Measurements from ENCODE around the gene POU2F1. TPM values are rescaled to one million over a fixed set of nuclear protein-coding genes. Genes with fewer than 3 reads are reported as not detected.

The POU2F1 gene
- polyA plus RNA-seq, 2 of the 4 experiments (the other 2 are of a cell fraction), result 2.9 to 9.4 TPM

DNA sequence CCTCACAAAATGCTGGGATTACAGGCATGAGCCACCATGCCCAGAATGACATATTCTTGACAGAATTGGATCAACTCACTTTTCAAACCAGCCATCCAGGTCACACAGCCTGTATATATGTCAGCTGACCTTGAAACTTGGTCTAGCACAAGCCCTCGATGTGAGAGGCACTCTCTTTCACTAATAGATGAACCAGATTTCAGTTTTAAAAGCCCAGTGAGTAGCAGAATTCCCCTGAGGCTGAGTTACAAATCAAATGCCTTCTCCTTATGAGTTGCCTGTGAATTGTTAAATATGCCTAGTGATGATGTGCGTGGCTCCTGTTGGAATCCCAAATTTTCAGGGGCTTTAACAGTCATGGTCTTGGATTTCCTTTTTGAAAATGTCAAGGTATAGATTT, 208.9 kb downstream of the POU2F1 start:
- ATAC-seq (no peak), DNase-seq (ENCODE audit: low read depth in 1 of 2, low spot score in 1 of 2) (no peak), FAIRE-seq (no peak)
- Histone ChIP-seq H3K9me3 (no peaks in the 10 kb centered on the region), H3K27ac (no peak overlapping the region), H3K4me2 (no peak overlapping the region), H3K4me3 (no peak overlapping the region), H3K4me1 (no peaks in the 10 kb centered on the region)
- TF ChIP-seq TP53 (CRISPR knock-in tag; IDR thresholded peaks at IDR 0.05) (no peak), MYC (IDR thresholded peaks at IDR 0.05; ENCODE audit: borderline replicate concordance, low read length) (no peak), HDAC2 (IDR thresholded peaks at IDR 0.05) (no peak), SREBF2 (IDR thresholded peaks at IDR 0.05) (no peak), ZFP36 (IDR thresholded peaks at IDR 0.05; ENCODE audit: borderline replicate concordance, partially characterized antibody) (no peak), RARB (CRISPR knock-in tag; IDR thresholded peaks at IDR 0.05) (no peak), HOXA7 (CRISPR knock-in tag; IDR thresholded peaks at IDR 0.05) (no peak), HEYL (CRISPR knock-in tag; IDR thresholded peaks at IDR 0.05) (no peak)
- TF ChIP-seq, protein P1, sequence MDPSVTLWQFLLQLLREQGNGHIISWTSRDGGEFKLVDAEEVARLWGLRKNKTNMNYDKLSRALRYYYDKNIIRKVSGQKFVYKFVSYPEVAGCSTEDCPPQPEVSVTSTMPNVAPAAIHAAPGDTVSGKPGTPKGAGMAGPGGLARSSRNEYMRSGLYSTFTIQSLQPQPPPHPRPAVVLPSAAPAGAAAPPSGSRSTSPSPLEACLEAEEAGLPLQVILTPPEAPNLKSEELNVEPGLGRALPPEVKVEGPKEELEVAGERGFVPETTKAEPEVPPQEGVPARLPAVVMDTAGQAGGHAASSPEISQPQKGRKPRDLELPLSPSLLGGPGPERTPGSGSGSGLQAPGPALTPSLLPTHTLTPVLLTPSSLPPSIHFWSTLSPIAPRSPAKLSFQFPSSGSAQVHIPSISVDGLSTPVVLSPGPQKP (IDR thresholded peaks at IDR 0.05; ENCODE audit: low read depth, low read length), result no peak
- TF ChIP-seq, protein P2, sequence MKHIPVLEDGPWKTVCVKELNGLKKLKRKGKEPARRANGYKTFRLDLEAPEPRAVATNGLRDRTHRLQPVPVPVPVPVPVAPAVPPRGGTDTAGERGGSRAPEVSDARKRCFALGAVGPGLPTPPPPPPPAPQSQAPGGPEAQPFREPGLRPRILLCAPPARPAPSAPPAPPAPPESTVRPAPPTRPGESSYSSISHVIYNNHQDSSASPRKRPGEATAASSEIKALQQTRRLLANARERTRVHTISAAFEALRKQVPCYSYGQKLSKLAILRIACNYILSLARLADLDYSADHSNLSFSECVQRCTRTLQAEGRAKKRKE (CRISPR knock-in tag; IDR thresholded peaks at IDR 0.05; ENCODE audit: low read depth), result no peak
- TF ChIP-seq, protein P3, sequence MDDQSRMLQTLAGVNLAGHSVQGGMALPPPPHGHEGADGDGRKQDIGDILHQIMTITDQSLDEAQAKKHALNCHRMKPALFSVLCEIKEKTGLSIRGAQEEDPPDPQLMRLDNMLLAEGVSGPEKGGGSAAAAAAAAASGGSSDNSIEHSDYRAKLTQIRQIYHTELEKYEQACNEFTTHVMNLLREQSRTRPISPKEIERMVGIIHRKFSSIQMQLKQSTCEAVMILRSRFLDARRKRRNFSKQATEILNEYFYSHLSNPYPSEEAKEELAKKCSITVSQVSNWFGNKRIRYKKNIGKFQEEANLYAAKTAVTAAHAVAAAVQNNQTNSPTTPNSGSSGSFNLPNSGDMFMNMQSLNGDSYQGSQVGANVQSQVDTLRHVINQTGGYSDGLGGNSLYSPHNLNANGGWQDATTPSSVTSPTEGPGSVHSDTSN (IDR thresholded peaks at IDR 0.05), result no peak
- CTCF ChIA-PET, result interaction anchor here (0.8 to 5.9 kb wide), 3 partner anchors 13 to 161 kb away, joined by 3 to 46 read pairs (median 4); no protein-coding TSS in a partner anchor
- WGBS (ENCODE audit: missing lambda C conversion rate), result 59% methylated on average over 2 of the region's 2 CpGs
- POLR2A ChIA-PET, result no interaction called here

DNA sequence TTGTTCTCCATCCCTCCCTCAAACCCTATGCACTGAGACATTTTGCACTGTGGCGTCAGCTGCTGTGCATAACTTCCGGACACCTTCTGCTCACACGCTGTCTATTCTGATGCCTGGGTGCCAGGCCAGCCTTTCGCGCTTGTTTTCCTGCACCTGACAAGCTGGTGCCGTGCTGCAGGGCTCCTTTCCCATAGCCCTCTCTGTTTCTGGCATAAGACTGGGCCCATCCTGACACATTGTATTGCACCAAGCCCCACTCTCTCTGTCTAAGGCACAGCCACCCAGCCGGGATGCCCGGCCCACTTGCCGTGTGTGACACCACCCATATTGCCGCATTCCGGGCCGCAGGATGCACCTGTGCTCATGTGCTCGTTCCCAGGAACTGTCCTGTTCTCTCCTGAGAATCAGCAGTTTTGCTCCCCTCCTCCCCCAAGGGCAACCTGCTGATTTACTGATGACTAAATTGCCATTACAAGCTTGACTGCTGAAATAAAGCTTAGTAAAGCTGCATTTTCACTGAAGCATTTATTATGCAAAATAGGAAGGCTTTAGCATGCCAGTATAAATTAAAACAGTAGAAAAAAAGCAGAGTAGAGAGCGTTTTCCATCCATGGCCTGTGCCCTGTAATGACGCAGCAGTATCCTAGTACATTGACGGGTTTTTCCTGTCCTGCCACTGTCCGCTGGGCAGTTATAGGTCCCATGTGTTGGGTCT, 209.6 kb downstream of the POU2F1 start:
- DNase-seq (ENCODE audit: low read depth in 1 of 2, low spot score in 1 of 2), result no peak
- no peaks in the 10 kb centered on the region for H3K4me1 ChIP-seq
- no peak overlapping the region for H3K4me3 ChIP-seq
- CTCF ChIA-PET, result interaction anchor here (0.6 to 5.9 kb wide), 4 partner anchors 12 to 162 kb away, joined by 3 to 46 read pairs (median 4); no protein-coding TSS in a partner anchor
- no peaks in the 10 kb centered on the region for H3K9me3 ChIP-seq
- WGBS (ENCODE audit: missing lambda C conversion rate), result 92% methylated on average over 15 of the region's 17 CpGs
- no peak for FAIRE-seq
- TF ChIP-seq CHD2 (IDR thresholded peaks at IDR 0.05; ENCODE audit: low read length, partially characterized antibody) (no peak), SREBF2 (IDR thresholded peaks at IDR 0.05) (no peak), CEBPB (IDR thresholded peaks at IDR 0.05) (no peak), FOSB (CRISPR knock-in tag; IDR thresholded peaks at IDR 0.05) (no peak), CHD4 (IDR thresholded peaks at IDR 0.05; ENCODE audit: borderline replicate concordance) (no peak), ESRRA (IDR thresholded peaks at IDR 0.05; ENCODE audit: borderline replicate concordance, low read length) (no peak), PHF8 (IDR thresholded peaks at IDR 0.05; ENCODE audit: borderline replicate concordance, low read depth) (no peak), KDM1A (IDR thresholded peaks at IDR 0.05; ENCODE audit: low read depth) (no peak), RARB (CRISPR knock-in tag; IDR thresholded peaks at IDR 0.05) (no peak), TP53 (CRISPR knock-in tag; IDR thresholded peaks at IDR 0.05) (no peak)
- TF ChIP-seq, protein P4, sequence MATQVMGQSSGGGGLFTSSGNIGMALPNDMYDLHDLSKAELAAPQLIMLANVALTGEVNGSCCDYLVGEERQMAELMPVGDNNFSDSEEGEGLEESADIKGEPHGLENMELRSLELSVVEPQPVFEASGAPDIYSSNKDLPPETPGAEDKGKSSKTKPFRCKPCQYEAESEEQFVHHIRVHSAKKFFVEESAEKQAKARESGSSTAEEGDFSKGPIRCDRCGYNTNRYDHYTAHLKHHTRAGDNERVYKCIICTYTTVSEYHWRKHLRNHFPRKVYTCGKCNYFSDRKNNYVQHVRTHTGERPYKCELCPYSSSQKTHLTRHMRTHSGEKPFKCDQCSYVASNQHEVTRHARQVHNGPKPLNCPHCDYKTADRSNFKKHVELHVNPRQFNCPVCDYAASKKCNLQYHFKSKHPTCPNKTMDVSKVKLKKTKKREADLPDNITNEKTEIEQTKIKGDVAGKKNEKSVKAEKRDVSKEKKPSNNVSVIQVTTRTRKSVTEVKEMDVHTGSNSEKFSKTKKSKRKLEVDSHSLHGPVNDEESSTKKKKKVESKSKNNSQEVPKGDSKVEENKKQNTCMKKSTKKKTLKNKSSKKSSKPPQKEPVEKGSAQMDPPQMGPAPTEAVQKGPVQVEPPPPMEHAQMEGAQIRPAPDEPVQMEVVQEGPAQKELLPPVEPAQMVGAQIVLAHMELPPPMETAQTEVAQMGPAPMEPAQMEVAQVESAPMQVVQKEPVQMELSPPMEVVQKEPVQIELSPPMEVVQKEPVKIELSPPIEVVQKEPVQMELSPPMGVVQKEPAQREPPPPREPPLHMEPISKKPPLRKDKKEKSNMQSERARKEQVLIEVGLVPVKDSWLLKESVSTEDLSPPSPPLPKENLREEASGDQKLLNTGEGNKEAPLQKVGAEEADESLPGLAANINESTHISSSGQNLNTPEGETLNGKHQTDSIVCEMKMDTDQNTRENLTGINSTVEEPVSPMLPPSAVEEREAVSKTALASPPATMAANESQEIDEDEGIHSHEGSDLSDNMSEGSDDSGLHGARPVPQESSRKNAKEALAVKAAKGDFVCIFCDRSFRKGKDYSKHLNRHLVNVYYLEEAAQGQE (IDR thresholded peaks at IDR 0.05), result no peak
- TF ChIP-seq, protein P5, sequence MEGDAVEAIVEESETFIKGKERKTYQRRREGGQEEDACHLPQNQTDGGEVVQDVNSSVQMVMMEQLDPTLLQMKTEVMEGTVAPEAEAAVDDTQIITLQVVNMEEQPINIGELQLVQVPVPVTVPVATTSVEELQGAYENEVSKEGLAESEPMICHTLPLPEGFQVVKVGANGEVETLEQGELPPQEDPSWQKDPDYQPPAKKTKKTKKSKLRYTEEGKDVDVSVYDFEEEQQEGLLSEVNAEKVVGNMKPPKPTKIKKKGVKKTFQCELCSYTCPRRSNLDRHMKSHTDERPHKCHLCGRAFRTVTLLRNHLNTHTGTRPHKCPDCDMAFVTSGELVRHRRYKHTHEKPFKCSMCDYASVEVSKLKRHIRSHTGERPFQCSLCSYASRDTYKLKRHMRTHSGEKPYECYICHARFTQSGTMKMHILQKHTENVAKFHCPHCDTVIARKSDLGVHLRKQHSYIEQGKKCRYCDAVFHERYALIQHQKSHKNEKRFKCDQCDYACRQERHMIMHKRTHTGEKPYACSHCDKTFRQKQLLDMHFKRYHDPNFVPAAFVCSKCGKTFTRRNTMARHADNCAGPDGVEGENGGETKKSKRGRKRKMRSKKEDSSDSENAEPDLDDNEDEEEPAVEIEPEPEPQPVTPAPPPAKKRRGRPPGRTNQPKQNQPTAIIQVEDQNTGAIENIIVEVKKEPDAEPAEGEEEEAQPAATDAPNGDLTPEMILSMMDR (IDR thresholded peaks at IDR 0.05), result no peak
- TF ChIP-seq, protein P1 (IDR thresholded peaks at IDR 0.05; ENCODE audit: low read depth, low read length), result no peak
- H3K27ac ChIP-seq, result no peak overlapping the region
- H3K4me2 ChIP-seq, result no peak overlapping the region
- no peak; a peak in 1 of 6 replicates for ATAC-seq
- POLR2A ChIA-PET, result no interaction called here

All from A549 (cell line).